Testis (tissue), 2 donors: Measurements from ENCODE around the gene SLC51B.

ENCODE experiments used
- POLR2A ChIP-seq: fragments of 450-650 bp; IDR thresholded peaks from one replicate; pipeline ENCODE4 v1.6.1; 2017; ENCODE audit warnings: antibody characterized with exemption, mild to moderate bottlenecking, moderate library complexity
- TF ChIP-seq, protein P1 (sequence below), 3 experiments: fragments of 450-650 bp in 2 of 3; fragments of 200-600 bp in 1 of 3; sonication (generic) in 1 of 3; IDR thresholded peaks; one replicate each; pipeline ENCODE4 v1.5.1; 2016 to 2019; ENCODE audit warnings: antibody characterized with exemption in 3 of 3, mild to moderate bottlenecking in 2 of 3, moderate library complexity in 1 of 3

DNA sequence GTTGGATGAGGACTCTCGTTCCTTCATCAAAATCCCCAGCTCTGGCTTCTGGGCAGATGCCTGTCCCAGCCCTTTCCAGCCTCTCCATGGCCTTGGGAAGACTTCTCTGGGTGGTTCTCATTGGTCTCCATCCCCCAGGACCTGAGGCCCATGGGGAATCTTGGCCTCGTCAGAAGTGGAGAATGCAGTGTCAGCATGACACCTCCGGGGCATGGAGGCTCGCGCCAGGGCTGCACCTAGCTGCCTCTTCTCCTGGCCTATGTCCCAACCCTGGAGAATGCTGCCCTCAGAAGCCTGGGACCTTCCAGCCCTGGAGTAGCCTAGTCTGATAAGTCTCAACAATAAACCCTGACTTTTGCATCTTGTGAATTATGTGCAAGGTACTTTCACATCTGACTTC, 34.4 kb downstream of the SLC51B start:
- TF ChIP-seq, protein P1, sequence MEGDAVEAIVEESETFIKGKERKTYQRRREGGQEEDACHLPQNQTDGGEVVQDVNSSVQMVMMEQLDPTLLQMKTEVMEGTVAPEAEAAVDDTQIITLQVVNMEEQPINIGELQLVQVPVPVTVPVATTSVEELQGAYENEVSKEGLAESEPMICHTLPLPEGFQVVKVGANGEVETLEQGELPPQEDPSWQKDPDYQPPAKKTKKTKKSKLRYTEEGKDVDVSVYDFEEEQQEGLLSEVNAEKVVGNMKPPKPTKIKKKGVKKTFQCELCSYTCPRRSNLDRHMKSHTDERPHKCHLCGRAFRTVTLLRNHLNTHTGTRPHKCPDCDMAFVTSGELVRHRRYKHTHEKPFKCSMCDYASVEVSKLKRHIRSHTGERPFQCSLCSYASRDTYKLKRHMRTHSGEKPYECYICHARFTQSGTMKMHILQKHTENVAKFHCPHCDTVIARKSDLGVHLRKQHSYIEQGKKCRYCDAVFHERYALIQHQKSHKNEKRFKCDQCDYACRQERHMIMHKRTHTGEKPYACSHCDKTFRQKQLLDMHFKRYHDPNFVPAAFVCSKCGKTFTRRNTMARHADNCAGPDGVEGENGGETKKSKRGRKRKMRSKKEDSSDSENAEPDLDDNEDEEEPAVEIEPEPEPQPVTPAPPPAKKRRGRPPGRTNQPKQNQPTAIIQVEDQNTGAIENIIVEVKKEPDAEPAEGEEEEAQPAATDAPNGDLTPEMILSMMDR (IDR thresholded peaks at IDR 0.05), result no peak
- no peak for TF ChIP-seq POLR2A
